Testis (tissue), 2 donors: ENCODE results near the gene KCNAB2.

ENCODE experiments used
- CTCF ChIP-seq, 3 experiments: fragments of 450-650 bp in 2 of 3; fragments of 200-600 bp in 1 of 3; sonication (generic) in 1 of 3; IDR thresholded peaks; one replicate each; pipeline ENCODE4 v1.5.1; 2016 to 2019; ENCODE audit warnings: antibody characterized with exemption in 3 of 3, mild to moderate bottlenecking in 2 of 3, moderate library complexity in 1 of 3
- POLR2A ChIP-seq: fragments of 450-650 bp; IDR thresholded peaks from one replicate; pipeline ENCODE4 v1.6.1; 2017; ENCODE audit warnings: antibody characterized with exemption, mild to moderate bottlenecking, moderate library complexity

GRCh38 chr1:6140413-6140812 lies 94.7 kb downstream of the KCNAB2 start:
- TF ChIP-seq CTCF (IDR thresholded peaks at IDR 0.05) (no peak), POLR2A (no peak)
